HEK293 (cell line): ENCODE measurements around the gene PSTPIP1.

Experiments used
- IKZF3 ChIP-seq: fragments of 450-650 bp; IDR thresholded peaks from 2 replicates; pipeline ENCODE4 v1.5.0; 2018; ENCODE audit warnings: missing biosample characterization, mild to moderate bottlenecking, missing genetic modification characterization, moderate library complexity
- PRDM1 ChIP-seq: fragments of 450-650 bp; formaldehyde crosslinking; IDR thresholded peaks from 2 replicates; pipeline ENCODE4; 2016; ENCODE audit warnings: missing biosample characterization, missing genetic modification characterization
- TCF7L2 ChIP-seq: IDR thresholded peaks from 2 replicates; pipeline ENCODE4 v1.6.1; 2011; ENCODE audit warnings: low read depth, mild to moderate bottlenecking, inconsistent platforms, low read length, moderate library complexity, borderline replicate concordance
- YY1 ChIP-seq: fragments of 450-650 bp; formaldehyde crosslinking; IDR thresholded peaks from 2 replicates; pipeline ENCODE4 v1.5.1; 2018; ENCODE audit warnings: missing biosample characterization, missing genetic modification characterization
- ZNF10 ChIP-seq: fragments of 450-650 bp; formaldehyde crosslinking; IDR thresholded peaks from 2 replicates; pipeline ENCODE4 v1.5.1; 2017; ENCODE audit warnings: missing biosample characterization, missing genetic modification characterization
- ZNF223 ChIP-seq: fragments of 450-650 bp; formaldehyde crosslinking; IDR thresholded peaks from 2 replicates; pipeline ENCODE4 v1.5.1; 2016; ENCODE audit warnings: missing biosample characterization, missing genetic modification characterization
- ZNF239 ChIP-seq: fragments of 450-650 bp; formaldehyde crosslinking; IDR thresholded peaks from 2 replicates; pipeline ENCODE4 v1.5.1; 2016; ENCODE audit warnings: missing biosample characterization, missing genetic modification characterization
- ZNF302 ChIP-seq: fragments of 450-650 bp; formaldehyde crosslinking; IDR thresholded peaks from 2 replicates; pipeline ENCODE4 v1.5.1; 2016; ENCODE audit warnings: missing biosample characterization, missing genetic modification characterization, low read depth
- ZNF707 ChIP-seq: fragments of 450-650 bp; formaldehyde crosslinking; IDR thresholded peaks from 2 replicates; pipeline ENCODE4 v1.5.1; 2016; ENCODE audit warnings: missing biosample characterization, missing genetic modification characterization
- TF ChIP-seq, protein P1 (sequence below): fragments of 450-650 bp; formaldehyde crosslinking; IDR thresholded peaks from 2 replicates; pipeline ENCODE4 v1.5.1; 2017; ENCODE audit warnings: missing biosample characterization, missing genetic modification characterization
- TF ChIP-seq, protein P2 (sequence below): fragments of 450-650 bp; formaldehyde crosslinking; IDR thresholded peaks from 2 replicates; pipeline ENCODE4 v1.5.1; 2016; ENCODE audit warnings: missing biosample characterization, missing genetic modification characterization
- TF ChIP-seq, protein P3 (sequence below): fragments of 450-650 bp; IDR thresholded peaks from 2 replicates; pipeline ENCODE4 v1.5.1; 2018; ENCODE audit warnings: missing biosample characterization, missing genetic modification characterization
- TF ChIP-seq, protein P4 (sequence below): fragments of 450-650 bp; formaldehyde crosslinking; IDR thresholded peaks from 2 replicates; pipeline ENCODE4 v1.5.1; 2016; ENCODE audit warnings: missing biosample characterization, missing genetic modification characterization

DNA sequence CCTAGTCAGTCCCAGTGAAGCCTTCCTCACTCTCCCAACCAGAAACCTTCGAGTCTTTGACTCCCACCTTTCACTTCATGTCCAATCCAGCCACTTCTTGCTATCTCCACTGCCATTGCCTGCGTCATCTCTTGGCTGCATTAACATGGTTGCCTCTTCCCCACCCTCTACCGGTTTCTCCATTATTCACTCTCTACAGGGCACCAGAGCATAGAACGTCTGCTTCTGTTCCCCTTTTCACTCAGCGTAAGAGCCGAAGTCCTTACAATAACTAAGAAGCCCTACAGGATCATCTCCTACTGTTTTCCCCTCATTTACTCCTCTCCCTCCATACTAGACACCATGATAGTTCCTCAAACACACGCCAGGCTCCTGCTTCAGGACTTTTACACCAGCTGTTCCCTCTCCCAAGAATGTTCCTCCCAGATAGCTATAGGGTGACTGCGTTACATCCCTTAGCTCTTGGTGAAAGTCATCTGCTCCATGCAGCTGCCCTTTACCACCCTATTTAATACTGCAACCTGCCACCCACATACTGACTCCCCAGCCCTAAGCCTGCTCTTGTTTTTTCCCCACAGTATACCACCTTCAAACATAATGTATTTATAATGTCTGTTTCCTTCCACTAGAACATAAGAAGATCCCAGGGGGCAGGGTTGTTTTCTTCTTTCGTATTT is 32.5 kb upstream of the PSTPIP1 start:
- TF ChIP-seq, protein P1, sequence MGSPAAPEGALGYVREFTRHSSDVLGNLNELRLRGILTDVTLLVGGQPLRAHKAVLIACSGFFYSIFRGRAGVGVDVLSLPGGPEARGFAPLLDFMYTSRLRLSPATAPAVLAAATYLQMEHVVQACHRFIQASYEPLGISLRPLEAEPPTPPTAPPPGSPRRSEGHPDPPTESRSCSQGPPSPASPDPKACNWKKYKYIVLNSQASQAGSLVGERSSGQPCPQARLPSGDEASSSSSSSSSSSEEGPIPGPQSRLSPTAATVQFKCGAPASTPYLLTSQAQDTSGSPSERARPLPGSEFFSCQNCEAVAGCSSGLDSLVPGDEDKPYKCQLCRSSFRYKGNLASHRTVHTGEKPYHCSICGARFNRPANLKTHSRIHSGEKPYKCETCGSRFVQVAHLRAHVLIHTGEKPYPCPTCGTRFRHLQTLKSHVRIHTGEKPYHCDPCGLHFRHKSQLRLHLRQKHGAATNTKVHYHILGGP, result no peak
- TF ChIP-seq, protein P2, sequence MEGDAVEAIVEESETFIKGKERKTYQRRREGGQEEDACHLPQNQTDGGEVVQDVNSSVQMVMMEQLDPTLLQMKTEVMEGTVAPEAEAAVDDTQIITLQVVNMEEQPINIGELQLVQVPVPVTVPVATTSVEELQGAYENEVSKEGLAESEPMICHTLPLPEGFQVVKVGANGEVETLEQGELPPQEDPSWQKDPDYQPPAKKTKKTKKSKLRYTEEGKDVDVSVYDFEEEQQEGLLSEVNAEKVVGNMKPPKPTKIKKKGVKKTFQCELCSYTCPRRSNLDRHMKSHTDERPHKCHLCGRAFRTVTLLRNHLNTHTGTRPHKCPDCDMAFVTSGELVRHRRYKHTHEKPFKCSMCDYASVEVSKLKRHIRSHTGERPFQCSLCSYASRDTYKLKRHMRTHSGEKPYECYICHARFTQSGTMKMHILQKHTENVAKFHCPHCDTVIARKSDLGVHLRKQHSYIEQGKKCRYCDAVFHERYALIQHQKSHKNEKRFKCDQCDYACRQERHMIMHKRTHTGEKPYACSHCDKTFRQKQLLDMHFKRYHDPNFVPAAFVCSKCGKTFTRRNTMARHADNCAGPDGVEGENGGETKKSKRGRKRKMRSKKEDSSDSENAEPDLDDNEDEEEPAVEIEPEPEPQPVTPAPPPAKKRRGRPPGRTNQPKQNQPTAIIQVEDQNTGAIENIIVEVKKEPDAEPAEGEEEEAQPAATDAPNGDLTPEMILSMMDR (tag by site-specific recombination), result no peak
- TF ChIP-seq PRDM1 (tag by site-specific recombination) (no peak), TCF7L2 (no peak), YY1 (tag by site-specific recombination) (no peak), IKZF3 (tag by site-specific recombination) (no peak), ZNF223 (tag by site-specific recombination) (no peak), ZNF302 (no peak), ZNF10 (tag by site-specific recombination) (no peak), ZNF239 (tag by site-specific recombination) (no peak), ZNF707 (no peak)
- TF ChIP-seq, protein P3, sequence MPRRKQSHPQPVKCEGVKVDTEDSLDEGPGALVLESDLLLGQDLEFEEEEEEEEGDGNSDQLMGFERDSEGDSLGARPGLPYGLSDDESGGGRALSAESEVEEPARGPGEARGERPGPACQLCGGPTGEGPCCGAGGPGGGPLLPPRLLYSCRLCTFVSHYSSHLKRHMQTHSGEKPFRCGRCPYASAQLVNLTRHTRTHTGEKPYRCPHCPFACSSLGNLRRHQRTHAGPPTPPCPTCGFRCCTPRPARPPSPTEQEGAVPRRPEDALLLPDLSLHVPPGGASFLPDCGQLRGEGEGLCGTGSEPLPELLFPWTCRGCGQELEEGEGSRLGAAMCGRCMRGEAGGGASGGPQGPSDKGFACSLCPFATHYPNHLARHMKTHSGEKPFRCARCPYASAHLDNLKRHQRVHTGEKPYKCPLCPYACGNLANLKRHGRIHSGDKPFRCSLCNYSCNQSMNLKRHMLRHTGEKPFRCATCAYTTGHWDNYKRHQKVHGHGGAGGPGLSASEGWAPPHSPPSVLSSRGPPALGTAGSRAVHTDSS (tag by site-specific recombination), result no peak
- TF ChIP-seq, protein P4, sequence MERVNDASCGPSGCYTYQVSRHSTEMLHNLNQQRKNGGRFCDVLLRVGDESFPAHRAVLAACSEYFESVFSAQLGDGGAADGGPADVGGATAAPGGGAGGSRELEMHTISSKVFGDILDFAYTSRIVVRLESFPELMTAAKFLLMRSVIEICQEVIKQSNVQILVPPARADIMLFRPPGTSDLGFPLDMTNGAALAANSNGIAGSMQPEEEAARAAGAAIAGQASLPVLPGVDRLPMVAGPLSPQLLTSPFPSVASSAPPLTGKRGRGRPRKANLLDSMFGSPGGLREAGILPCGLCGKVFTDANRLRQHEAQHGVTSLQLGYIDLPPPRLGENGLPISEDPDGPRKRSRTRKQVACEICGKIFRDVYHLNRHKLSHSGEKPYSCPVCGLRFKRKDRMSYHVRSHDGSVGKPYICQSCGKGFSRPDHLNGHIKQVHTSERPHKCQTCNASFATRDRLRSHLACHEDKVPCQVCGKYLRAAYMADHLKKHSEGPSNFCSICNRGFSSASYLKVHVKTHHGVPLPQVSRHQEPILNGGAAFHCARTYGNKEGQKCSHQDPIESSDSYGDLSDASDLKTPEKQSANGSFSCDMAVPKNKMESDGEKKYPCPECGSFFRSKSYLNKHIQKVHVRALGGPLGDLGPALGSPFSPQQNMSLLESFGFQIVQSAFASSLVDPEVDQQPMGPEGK, result no peak
